Activated CD4-positive, alpha-beta T cell treated with anti-CD3 and anti-CD28 coated beads for 4 hours (primary cell): ENCODE data around the gene GFRA1.

Experiments
- DNase-seq, 2 donors: peaks; one replicate each; pipeline ENCODE4 v3.0.0-alpha.2; 2020

Gene GFRA1

DNA sequence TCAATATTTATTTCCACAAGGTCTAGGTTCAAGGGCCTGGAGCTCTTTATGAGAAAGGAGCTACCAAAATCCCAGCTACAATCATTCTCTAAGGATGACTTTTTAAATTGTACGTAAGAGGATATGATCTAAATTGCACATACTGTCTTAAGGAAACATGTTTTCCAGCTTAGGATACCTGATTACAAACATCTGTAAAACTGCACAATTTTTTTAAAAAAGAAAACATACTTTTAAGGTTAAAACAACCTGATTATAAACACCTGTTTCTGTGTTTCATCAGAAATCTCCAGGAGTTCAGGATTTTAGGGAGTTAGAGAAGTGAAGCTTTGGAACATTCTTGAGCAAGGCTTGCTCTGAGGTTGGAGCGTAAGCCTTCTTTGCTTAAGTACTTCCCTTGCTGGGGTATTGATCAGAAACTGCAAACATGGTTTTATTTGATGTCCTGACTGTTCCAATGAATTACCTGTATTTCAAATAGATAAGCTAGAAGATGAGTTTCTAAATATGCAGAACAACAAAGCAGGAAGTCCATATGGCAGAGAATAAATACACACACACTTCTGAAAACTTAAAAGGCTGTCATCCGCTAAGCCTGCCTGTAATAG, 248.6 kb downstream of the GFRA1 start:
- no peak for DNase-seq

DNA sequence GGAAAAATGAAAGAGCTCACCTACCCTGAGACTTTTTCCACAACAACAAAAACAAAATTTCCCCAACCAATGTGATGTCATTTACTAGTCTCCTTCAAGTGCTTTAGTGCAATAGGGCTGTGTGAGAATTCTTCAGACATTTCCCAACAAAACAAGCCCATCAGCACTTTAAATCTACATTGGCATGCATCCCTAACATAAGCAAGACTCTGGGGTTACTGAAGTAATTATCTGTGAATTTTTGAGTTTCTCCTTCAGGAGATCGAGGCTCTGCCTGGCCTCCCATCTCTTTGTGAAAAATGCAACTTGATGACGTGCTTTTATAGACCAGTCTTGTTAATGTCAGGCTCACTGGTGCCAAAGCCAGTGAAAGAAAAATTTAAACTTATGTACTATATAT, 255.6 kb downstream of the GFRA1 start:
- DNase-seq = no peak

DNA sequence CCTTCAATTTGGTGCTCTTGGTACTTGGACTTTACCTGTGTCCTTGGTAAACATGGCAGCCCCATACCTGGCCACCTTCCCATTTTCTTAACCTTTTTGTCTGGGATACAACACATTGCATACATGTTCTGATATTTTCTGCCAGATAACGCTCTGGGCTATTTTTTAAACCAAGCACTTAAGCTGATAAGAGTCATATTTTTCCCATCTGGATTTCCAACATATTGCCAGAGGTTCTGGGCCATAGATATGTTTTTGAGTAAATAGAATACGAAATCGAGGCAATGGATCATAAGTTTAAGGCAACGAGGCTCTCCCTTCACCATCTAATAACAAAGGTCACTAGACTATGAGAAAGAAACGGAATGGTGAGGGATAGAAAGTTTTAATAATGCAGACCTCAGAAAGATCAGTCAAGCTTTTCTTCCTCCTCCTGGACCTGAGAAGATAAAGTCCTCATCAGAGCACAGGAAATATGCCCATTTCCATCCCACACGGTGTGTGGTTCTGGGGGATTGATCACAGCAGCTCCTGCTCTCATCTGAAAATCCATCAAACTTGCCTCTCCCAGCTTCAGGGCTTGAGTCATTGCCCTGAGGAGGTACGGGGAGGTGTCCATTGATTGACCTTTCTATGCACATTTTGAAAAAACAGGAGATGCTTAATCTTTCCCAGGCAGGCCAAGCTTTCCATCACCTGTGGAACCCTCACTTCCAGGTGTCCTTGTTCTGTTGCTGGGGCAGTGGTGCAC, 257.2 kb downstream of the GFRA1 start:
- DNase-seq = no peak

DNA sequence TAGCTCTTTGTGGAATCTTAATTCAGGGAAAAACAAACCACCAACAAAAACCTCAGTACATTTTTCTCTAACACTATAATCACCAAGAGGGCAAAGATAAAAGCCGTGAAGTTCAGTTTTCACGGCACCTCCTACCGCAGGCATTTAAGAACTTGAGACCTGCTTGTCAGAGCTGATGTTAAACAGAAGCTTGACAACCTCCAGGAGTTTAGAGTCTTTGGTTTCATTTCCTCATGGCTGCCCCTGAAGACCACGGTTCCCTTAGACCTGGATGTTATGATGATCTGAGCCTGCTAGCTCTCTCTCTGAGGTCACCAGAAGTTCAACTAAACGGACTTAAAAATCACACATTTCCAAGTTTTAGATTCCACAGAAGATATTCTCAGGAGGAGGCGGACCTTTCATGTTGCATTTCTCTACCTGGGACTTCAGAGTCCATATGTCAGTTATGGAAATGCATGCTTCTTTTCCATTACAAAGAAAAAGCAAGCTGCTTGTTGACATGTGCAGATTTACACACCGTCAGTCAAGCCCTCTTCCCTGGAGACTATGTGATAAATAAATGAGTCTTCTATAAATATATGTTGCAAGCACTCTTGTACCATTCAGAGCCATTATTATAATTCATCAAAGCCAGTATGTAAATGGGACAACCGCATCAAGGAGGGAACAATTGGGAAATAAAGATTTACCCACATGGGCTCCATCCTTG, 258.0 kb downstream of the GFRA1 start:
- no peak for DNase-seq

DNA sequence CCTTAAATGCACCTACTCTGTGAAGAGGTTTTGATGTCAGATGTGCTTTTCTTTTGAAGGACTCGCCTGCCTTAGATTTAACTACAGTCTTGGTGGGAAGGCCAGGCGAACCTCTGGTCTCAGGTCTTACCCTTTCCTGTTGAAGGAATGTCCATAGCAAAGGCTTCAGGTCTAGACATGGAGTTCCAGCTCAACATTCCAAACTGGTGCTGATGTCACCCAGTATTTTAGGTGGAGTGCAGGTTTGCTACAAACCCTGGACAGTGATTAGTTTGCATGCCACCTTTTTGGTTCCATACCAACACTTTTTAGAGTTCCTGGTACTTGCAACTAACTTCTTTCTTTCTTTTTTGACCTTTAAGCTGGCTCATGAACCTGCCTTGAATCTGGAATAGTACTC, 258.7 kb downstream of the GFRA1 start:
- DNase-seq = no peak

DNA sequence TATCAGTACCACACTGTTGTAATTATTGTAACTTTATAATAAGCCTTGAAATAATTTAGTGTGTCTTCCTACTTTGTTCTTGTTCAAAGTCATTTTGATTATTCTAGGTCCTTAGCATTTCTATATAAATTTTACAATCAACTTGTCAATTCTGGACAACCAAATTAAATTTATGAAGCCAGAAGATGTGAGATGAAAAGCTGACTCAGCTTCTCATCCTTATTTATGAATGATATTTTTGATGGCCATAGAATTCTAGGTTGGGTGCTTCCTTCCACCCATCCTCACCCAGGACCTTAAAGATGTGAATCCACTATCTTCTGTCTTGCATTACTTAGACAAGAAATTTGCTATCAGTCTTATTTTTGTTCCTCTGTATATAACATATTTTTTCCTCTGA, 261.1 kb downstream of the GFRA1 start:
- no peak for DNase-seq

DNA sequence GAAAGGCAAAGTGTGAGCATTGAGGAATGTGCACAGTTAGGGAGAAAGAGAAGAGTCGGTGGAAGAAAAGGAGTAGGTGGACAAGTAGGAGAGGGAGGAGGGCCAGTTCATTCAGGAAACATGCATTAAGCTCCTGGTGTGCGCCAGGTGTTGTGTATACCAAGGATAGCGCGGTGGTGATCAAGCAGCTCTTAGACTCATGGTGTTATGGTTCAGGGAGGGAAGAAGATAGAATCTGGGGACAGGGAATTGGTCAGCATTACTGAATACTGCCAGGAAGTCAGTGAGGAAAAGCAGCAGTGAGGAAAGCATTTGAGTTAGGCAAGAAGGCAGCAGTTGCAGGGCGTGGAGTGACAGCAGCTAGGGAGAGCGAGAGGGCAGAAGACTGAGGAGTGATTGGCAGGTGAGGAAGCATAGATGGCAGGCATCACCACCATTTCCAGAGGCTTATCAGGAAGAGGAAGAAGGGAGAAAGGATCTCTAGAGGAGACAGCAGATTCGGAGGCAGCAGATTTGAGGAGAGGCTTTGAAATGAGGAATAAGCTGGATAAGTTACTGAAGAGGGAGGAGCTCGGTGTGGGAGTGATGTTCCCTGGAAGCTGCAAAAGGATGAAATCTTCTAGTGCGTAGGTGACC, 265.6 kb downstream of the GFRA1 start:
- DNase-seq = no peak
